ACC112 (cell line): ENCODE measurements around the gene SMOC1.

Experiments used
- H2AFZ ChIP-seq: fragments of 200-600 bp; sonication (generic); one replicate; pipeline ENCODE4 v1.6.0; 2017; ENCODE audit warnings: antibody characterized with exemption, low read length; ENCODE audit not compliant: unreplicated experiment
- H3K27ac ChIP-seq: fragments of 200-600 bp; sonication (generic); 2 replicates; pipeline ENCODE4 v1.5.1; 2014; ENCODE audit warnings: low read depth, mild to moderate bottlenecking, antibody characterized with exemption, low read length, moderate library complexity
- H3K27me3 ChIP-seq: fragments of 200-600 bp; sonication (generic); 2 replicates; pipeline ENCODE4 v1.6.1; 2014; ENCODE audit warnings: mild to moderate bottlenecking, antibody characterized with exemption, low read length, moderate library complexity, mixed read lengths; ENCODE audit not compliant: insufficient read depth
- H3K36me3 ChIP-seq: fragments of 200-600 bp; sonication (generic); 2 replicates; pipeline ENCODE4 v1.6.1; 2016; ENCODE audit warnings: mild to moderate bottlenecking, antibody characterized with exemption, low read length, moderate library complexity, mixed read lengths; ENCODE audit not compliant: insufficient read depth
- H3K4me1 ChIP-seq: fragments of 200-600 bp; sonication (generic); one replicate; pipeline ENCODE4 v1.6.1; 2016; ENCODE audit warnings: low read length, mixed read lengths; ENCODE audit not compliant: insufficient read depth, unreplicated experiment, control insufficient read depth
- H3K4me3 ChIP-seq: fragments of 200-600 bp; sonication (generic); 2 replicates; pipeline ENCODE4 v1.5.1; 2014; ENCODE audit warnings: mild to moderate bottlenecking, low read depth, low read length
- H3K79me2 ChIP-seq: fragments of 200-600 bp; sonication (generic); one replicate; pipeline ENCODE4 v1.6.0; 2016; ENCODE audit warnings: low read length; ENCODE audit not compliant: control insufficient read depth, unreplicated experiment, insufficient read depth

The SMOC1 gene

GRCh38 chr14:69863083-69863482 is 16.1 kb upstream of the SMOC1 start:
- no peak overlapping the region for H2AFZ ChIP-seq
- H3K4me1 ChIP-seq = no peaks in the 10 kb centered on the region
- no peak overlapping the region for H3K27ac ChIP-seq
- H3K36me3 ChIP-seq = no peaks in the 10 kb centered on the region
- no peaks in the 10 kb centered on the region for H3K79me2 ChIP-seq
- H3K4me3 ChIP-seq = no peak overlapping the region
- H3K27me3 ChIP-seq = peaks cover 59% of the 10 kb centered on the region

GRCh38 chr14:69865701-69866365 is 13.4 kb upstream of the SMOC1 start:
- H3K27me3 ChIP-seq = peaks cover 49% of the 10 kb centered on the region
- no peak overlapping the region for H3K4me3 ChIP-seq
- no peaks in the 10 kb centered on the region for H3K36me3 ChIP-seq
- H3K27ac ChIP-seq = no peak overlapping the region
- no peaks in the 10 kb centered on the region for H3K4me1 ChIP-seq
- H3K79me2 ChIP-seq = no peaks in the 10 kb centered on the region
- no peak overlapping the region for H2AFZ ChIP-seq

GRCh38 chr14:69868363-69868963 is 10.8 kb upstream of the SMOC1 start:
- Histone ChIP-seq H3K27me3 (peaks cover 34% of the 10 kb centered on the region), H3K36me3 (no peaks in the 10 kb centered on the region), H3K27ac (no peak overlapping the region), H3K4me3 (no peak overlapping the region), H3K79me2 (no peaks in the 10 kb centered on the region), H2AFZ (no peak overlapping the region), H3K4me1 (no peaks in the 10 kb centered on the region)

GRCh38 chr14:69870613-69871012 is 8.6 kb upstream of the SMOC1 start:
- Histone ChIP-seq H3K79me2 (no peaks in the 10 kb centered on the region), H2AFZ (no peak overlapping the region), H3K4me3 (no peak overlapping the region), H3K36me3 (no peaks in the 10 kb centered on the region), H3K27me3 (peaks cover 29% of the 10 kb centered on the region), H3K27ac (no peak overlapping the region), H3K4me1 (no peaks in the 10 kb centered on the region)

GRCh38 chr14:69873877-69874780 is 5.1 kb upstream of the SMOC1 start:
- H3K27ac ChIP-seq = no peak overlapping the region
- H3K36me3 ChIP-seq = no peaks in the 10 kb centered on the region
- no peaks in the 10 kb centered on the region for H3K4me1 ChIP-seq
- H3K4me3 ChIP-seq = no peak overlapping the region
- H3K79me2 ChIP-seq = no peaks in the 10 kb centered on the region
- H3K27me3 ChIP-seq = peaks cover 44% of the 10 kb centered on the region
- no peak overlapping the region for H2AFZ ChIP-seq

GRCh38 chr14:69876221-69876847 is 2.9 kb upstream of the SMOC1 start:
- H3K36me3 ChIP-seq = no peaks in the 10 kb centered on the region
- no peak overlapping the region for H3K4me3 ChIP-seq
- H3K27me3 ChIP-seq = peaks cover 62% of the 10 kb centered on the region
- H2AFZ ChIP-seq = no peak overlapping the region
- no peaks in the 10 kb centered on the region for H3K79me2 ChIP-seq
- no peaks in the 10 kb centered on the region for H3K4me1 ChIP-seq
- H3K27ac ChIP-seq = no peak overlapping the region

GRCh38 chr14:69876848-69877306 is 2.3 kb upstream of the SMOC1 start:
- H3K79me2 ChIP-seq = no peaks in the 10 kb centered on the region
- H3K27me3 ChIP-seq = peaks cover 67% of the 10 kb centered on the region
- H3K36me3 ChIP-seq = no peaks in the 10 kb centered on the region
- H3K4me3 ChIP-seq = no peak overlapping the region
- no peak overlapping the region for H3K27ac ChIP-seq
- no peak overlapping the region for H2AFZ ChIP-seq
- no peaks in the 10 kb centered on the region for H3K4me1 ChIP-seq

- H2AFZ ChIP-seq = no peak overlapping the region
- peaks cover 73% of the 10 kb centered on the region for H3K27me3 ChIP-seq
- H3K79me2 ChIP-seq = no peaks in the 10 kb centered on the region
- H3K36me3 ChIP-seq = no peaks in the 10 kb centered on the region
- H3K4me3 ChIP-seq = no peak overlapping the region
- H3K4me1 ChIP-seq = no peaks in the 10 kb centered on the region
- H3K27ac ChIP-seq = no peak overlapping the region
These were observed 1.7 kb upstream of the SMOC1 start for GRCh38 chr14:69877492-69877891.

GRCh38 chr14:69878251-69878650 is 965 bp upstream of the SMOC1 start:
- Histone ChIP-seq H3K79me2 (no peaks in the 10 kb centered on the region), H3K27me3 (peaks cover 73% of the 10 kb centered on the region), H3K4me3 (no peak overlapping the region)

GRCh38 chr14:69880044-69880487 is 850 bp downstream of the SMOC1 start:
- H3K79me2 ChIP-seq = no peaks in the 10 kb centered on the region
- H3K27ac ChIP-seq = no peak overlapping the region
- peaks cover 70% of the 10 kb centered on the region for H3K27me3 ChIP-seq
- peak overlapping the region; percentile 61 for H3K4me3 ChIP-seq
- no peak overlapping the region for H2AFZ ChIP-seq
- no peaks in the 10 kb centered on the region for H3K4me1 ChIP-seq
- H3K36me3 ChIP-seq = no peaks in the 10 kb centered on the region

More at GRCh38 chr14:69878251-69878650, 965 bp upstream of the SMOC1 start:
- Histone ChIP-seq H3K36me3 (no peaks in the 10 kb centered on the region), H3K27ac (no peak overlapping the region), H3K4me1 (no peaks in the 10 kb centered on the region), H2AFZ (no peak overlapping the region)
